HUES6 (cell line): Measurements from ENCODE around the gene MON1A.
"Not testable (repeated sequence)": the region's sequence is repeated elsewhere in the genome, so short reads cannot be mapped to it uniquely, and the experiment has no call there.

ENCODE experiments used
- H3K27ac ChIP-seq: 2 replicates; pipeline ENCODE4 v1.7.0; 2013; ENCODE audit warnings: low read depth, mild to moderate bottlenecking, low read length, inconsistent platforms
- H3K27me3 ChIP-seq: 2 replicates; pipeline ENCODE4 v1.6.1; 2013; ENCODE audit warnings: low read length; ENCODE audit not compliant: control insufficient read depth, insufficient read depth
- H3K36me3 ChIP-seq: 2 replicates; pipeline ENCODE4 v1.6.1; 2013; ENCODE audit warnings: low read length; ENCODE audit not compliant: control insufficient read depth, insufficient read depth
- H3K4me1 ChIP-seq: 2 replicates; pipeline ENCODE4 v1.6.1; 2013; ENCODE audit warnings: low read length; ENCODE audit not compliant: control insufficient read depth, insufficient read depth
- H3K4me3 ChIP-seq: 2 replicates; pipeline ENCODE4 v1.5.1; 2013; ENCODE audit warnings: low read depth, low read length
- H3K9ac ChIP-seq: one replicate; pipeline ENCODE4 v1.6.1; 2013; ENCODE audit warnings: mild to moderate bottlenecking, low read length
- H3K9me3 ChIP-seq: 2 replicates; pipeline ENCODE4 v1.6.1; 2013; ENCODE audit warnings: low read depth, low read length; ENCODE audit not compliant: control insufficient read depth, insufficient read depth

The MON1A gene

DNA sequence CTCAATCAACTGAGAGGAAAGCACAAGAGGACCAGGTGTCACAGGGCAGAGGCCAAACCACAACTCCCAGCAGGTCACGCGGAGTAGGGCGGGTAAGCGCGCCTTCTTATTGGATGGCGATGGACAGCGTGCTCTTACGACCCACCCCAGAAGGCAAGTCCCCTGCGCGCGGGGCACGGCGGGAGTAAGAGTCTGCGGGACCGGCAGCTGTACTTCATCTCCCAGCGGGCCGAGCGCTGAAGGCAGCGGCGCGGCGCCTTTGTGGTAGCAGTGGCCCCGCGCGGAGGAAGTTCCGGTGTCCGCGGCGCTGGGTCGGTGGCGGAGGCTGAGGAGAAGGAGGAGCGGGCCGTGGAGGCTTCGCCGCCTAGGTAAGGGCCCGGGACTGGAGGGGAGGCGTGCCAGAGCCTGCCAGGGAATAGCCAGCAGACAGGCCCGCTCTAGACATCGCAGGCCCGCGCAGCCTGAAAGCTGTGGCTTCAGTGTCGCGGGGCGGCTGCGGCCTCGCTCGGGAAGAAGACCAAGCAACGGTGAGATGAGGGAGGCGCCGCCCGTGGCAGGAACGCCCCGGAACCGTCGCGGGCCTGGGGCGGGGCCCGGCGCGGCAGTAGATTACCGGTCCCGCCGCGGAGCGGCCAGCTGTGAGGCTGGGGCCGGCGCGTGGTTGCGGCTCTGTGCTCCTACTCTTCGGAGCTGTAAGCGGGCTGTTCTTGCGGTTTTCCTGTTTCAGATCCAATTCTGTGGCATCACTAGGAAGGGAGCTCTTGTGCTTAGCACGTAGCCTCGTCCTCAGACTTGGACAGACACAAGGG is 10.5 kb upstream of the MON1A start, which contains the start of gene RBM6:
RBM6 (plus strand) TSS at position 293 of the 809 bp plus-strand sequence. CDS start 22,492 bp downstream, outside the sequence.
- Histone ChIP-seq H3K4me3 (peak within 1 kb of the TSS; percentile 98), H3K9ac (peak within 1 kb of the TSS; percentile 91), H3K36me3 (peaks cover 4% of the 10 kb centered on the region; the same call in 1 of the 2 replicates), H3K27me3 (no peaks in the 10 kb centered on the region), H3K9me3 (no peaks in the 10 kb centered on the region), H3K4me1 (no peaks in the 10 kb centered on the region), H3K27ac (peak within 1 kb of the TSS; percentile 54; the same call in 1 of the 2 replicates)

DNA sequence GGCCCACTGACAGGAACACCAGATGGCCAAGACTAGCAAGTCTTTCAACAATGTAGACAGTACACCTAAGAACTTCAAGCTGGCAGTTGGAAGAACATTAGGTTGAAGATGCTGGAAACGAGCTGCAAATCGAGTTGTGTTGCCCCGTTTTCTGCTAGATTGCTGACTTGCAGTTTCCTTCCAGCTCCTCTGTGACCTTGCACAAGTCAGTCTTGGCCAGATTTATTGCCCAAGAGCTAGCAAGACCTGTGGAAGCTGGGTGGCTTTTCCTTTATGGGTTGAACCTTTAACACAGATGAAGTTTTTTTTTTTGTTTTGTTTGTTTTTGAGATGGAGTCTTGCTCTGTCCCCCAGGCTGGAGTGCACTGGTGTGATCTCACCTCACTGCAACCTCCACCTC is 7.5 kb upstream of the MON1A start:
- H3K9ac ChIP-seq: no peak overlapping the region
- no peak overlapping the region for H3K27ac ChIP-seq

DNA sequence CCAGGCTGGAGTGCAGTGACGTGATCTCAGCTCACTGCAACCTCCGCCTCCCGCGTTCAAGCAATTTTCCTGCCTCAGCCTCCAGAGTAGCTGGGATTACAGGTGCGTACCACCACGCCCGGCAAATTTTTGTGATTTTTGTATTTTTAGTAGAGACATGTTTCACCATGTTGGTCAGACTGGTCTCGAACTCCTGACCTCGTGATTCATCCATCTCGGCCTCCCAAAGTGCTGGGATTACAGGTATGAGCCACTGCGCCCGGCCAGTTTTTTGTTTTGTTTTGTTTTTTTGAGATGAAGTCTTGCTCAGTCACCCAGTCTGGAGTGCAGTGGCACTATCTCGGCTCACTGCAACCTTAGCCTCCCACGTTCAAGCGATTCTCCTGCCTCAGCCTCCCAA is 2.7 kb upstream of the MON1A start:
- peaks cover 22% of the 10 kb centered on the region for H3K4me1 ChIP-seq
- not testable (repeated sequence) for H3K4me3 ChIP-seq, H3K9me3 ChIP-seq, H3K27me3 ChIP-seq, H3K27ac ChIP-seq, H3K36me3 ChIP-seq, H3K9ac ChIP-seq

More for the DNA sequence above, 7.5 kb upstream of the MON1A start:
- Histone ChIP-seq H3K9me3 (no peaks in the 10 kb centered on the region), H3K27me3 (no peaks in the 10 kb centered on the region), H3K4me1 (no peaks in the 10 kb centered on the region), H3K36me3 (no peaks in the 10 kb centered on the region), H3K4me3 (no peak overlapping the region)

DNA sequence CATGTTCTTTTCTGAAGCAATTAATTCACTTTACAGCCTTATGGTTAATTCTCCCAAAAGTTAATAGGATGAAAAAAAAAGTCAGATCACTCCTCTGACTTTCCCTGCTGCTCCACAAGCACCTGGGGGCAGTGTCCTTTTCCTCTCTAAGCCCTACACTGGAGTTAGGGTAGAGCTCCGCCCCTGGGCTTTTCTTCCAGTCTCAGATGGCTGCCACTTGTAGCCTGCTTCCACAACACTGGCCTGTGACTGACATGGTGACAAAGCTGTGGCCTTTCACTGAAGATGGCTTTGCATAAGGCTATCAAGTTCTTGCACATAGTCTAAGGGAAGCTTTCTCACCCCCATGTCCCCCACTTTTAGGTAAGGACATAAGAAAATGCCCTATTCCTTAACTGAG is 1.3 kb upstream of the MON1A start:
- H3K4me1 ChIP-seq: peaks cover 22% of the 10 kb centered on the region
- H3K27me3 ChIP-seq: no peaks in the 10 kb centered on the region
- no peaks in the 10 kb centered on the region for H3K36me3 ChIP-seq
- no peak overlapping the region for H3K27ac ChIP-seq
- H3K9ac ChIP-seq: no peak overlapping the region
- H3K9me3 ChIP-seq: no peaks in the 10 kb centered on the region
- H3K4me3 ChIP-seq: no peak overlapping the region

DNA sequence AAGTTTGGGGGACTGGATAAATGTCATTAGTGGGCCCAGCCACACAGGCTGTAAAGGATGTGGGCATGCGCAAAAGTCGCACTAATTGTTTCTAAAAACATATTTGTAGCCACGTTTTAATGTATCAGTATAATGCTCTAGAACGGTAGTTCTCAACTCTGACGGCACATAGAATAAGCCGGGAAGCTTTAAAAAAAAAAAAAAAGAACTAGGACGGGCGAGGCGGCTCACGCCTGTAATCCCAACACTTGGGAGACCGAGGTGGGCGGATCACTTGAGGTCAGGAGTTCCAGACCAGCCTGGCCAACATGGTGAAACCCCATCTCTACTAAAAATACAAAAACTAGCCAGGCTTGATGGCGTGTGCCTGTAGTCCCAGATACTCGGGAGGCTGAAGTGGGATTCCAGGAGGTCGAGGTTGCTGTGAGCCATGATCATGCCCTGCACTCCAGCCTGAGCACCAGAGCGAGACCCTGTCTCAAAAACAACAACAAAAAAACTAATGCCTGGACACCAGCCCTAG is 618 bp upstream of the MON1A start:
- H3K27ac ChIP-seq: no peak overlapping the region; the same call in 1 of the 2 replicates
- H3K4me3 ChIP-seq: peak overlapping the region; percentile 86
- peak overlapping the region; percentile 68 for H3K9ac ChIP-seq
- H3K4me1 ChIP-seq: peaks cover 22% of the 10 kb centered on the region
- no peaks in the 10 kb centered on the region for H3K27me3 ChIP-seq
- no peaks in the 10 kb centered on the region for H3K36me3 ChIP-seq
- H3K9me3 ChIP-seq: no peaks in the 10 kb centered on the region

DNA sequence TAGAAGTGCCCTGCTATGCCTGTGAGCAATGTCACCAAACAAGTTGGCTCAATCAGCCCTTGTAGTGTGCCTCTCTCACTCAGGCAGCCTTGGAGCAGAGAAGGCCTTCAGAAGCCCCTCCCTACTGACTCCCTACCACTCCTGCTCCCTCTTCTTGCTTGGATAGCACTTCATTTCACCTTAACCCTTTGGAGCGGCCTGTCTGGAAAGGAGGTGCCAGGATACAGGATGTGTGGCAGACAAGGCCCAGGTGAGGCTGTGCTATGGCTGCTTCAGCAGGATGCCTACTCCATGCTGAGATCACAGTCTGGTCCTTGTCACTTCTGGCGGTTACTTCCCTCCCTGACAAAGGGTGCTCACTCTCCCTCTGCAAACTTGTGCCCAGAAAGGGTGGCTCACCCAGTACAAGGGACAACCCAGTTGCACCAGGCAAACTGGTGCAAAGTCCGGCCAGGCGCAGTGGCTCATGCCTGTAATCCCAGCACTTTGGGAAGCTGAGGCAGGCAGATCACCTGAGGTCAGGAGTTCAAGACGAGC is 1.1 kb downstream of the MON1A start:
- H3K9ac ChIP-seq: no peak overlapping the region
- no peaks in the 10 kb centered on the region for H3K36me3 ChIP-seq
- H3K9me3 ChIP-seq: no peaks in the 10 kb centered on the region
- no peak overlapping the region for H3K27ac ChIP-seq
- H3K27me3 ChIP-seq: no peaks in the 10 kb centered on the region
- H3K4me3 ChIP-seq: peak overlapping the region; percentile 86; the same call in 1 of the 2 replicates
- H3K4me1 ChIP-seq: peaks cover 22% of the 10 kb centered on the region

DNA sequence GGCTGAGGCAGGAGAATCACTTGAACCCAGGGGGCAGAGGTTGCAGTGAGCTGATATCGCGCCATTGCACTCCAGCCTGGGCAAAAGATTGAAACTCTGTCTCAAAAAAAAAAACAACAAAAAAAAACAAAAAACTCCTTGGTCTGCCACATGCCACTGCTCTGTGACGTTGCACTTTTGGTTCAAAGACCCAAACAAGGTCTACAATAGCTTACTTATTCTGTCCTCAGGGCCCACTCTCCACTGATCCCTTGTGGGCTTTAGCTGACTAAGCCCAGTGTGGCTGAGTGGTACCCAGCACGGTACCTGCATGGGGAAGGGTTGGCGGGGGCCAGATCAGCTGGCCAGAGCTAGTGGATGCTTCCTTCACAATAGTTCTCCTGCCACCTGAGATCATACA is 1.8 kb downstream of the MON1A start:
- Histone ChIP-seq H3K27me3 (no peaks in the 10 kb centered on the region), H3K9ac (no peak overlapping the region), H3K4me3 (no peak overlapping the region), H3K36me3 (no peaks in the 10 kb centered on the region), H3K9me3 (no peaks in the 10 kb centered on the region), H3K4me1 (peaks cover 22% of the 10 kb centered on the region), H3K27ac (no peak overlapping the region)

DNA sequence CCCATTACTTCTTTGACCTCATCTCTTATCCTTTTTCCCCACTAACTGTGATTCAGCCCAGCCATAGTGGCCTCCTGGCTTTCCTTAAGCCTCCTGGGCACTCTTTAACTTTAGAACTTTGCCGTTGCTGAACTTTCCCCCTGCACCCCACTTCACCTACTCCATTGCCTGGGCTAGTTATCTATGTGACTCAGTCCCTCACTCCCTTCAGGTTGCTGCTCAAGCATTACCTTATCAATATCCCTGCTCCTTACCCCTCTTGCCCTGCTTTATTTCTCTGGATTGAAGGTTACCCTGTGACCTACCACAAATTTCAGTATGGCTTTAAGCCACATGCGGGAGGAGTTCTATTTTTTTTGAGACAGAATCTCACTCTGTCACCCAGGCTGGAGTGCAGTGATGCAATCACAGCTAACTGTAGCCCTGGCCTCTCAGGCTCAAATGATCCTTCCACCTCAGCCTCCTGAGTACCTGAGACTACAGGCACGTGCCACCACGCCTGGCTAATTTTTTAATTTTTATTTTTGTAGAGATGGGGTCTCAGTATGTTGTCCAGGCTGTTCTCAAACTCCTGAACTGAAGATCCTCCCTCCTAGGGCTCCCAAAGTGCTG is 3.4 kb downstream of the MON1A start:
- no peak overlapping the region for H3K9ac ChIP-seq
- no peaks in the 10 kb centered on the region for H3K9me3 ChIP-seq
- H3K27ac ChIP-seq: no peak overlapping the region
- no peaks in the 10 kb centered on the region for H3K36me3 ChIP-seq
- peaks cover 19% of the 10 kb centered on the region for H3K4me1 ChIP-seq
- H3K27me3 ChIP-seq: no peaks in the 10 kb centered on the region
- H3K4me3 ChIP-seq: no peak overlapping the region

DNA sequence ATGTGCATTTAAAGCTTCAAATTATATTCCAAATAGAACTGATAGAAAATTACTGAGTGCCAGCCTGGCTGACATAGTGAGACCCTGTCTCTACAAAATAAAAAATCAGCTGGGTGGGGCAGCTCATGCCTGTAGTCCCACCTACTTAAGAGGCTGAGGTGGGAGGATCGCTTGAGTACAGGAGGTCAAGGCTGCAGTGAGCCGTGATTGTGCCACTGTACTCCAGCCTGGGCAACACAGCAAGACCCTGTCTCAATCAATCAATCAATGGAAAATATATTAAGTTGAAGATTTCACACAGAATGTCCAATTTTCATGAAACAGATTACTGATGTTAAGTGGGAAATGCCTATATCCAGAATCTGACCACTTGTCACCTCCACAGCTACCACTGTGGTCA is 4.1 kb downstream of the MON1A start:
- H3K27me3 ChIP-seq: no peaks in the 10 kb centered on the region
- no peak overlapping the region for H3K9ac ChIP-seq
- no peaks in the 10 kb centered on the region for H3K36me3 ChIP-seq
- H3K27ac ChIP-seq: no peak overlapping the region
- peaks cover 13% of the 10 kb centered on the region for H3K4me1 ChIP-seq
- no peaks in the 10 kb centered on the region for H3K9me3 ChIP-seq
- no peak overlapping the region for H3K4me3 ChIP-seq

DNA sequence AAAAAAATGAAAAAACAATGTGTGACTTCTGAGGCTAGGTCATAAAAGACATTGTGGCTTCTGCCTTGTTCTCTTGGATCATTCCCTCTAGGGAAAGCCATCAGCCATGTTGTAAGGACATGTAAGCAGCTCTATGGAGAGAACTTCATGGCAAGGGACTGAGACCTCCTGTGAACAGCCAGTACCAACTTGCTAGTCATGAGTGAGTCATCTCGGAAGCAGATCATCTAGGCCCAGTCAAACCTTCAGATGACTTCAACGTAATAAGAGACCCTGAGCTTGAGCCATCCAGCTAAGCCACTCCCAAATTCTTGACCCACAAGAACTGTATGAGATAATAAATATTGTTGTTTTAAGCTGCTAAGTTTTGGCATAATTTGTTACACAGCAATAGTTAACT is 4.9 kb downstream of the MON1A start:
- Histone ChIP-seq H3K9ac (no peak overlapping the region), H3K36me3 (no peaks in the 10 kb centered on the region), H3K4me1 (peaks cover 6% of the 10 kb centered on the region), H3K4me3 (no peak overlapping the region), H3K27me3 (no peaks in the 10 kb centered on the region), H3K9me3 (no peaks in the 10 kb centered on the region), H3K27ac (no peak overlapping the region)
